BLaER1 treated with 17β-estradiol and CSF1 and Interleukin-3, amounts not matched to agents 10 nM and 100 nM (cell line): Measurements from ENCODE around the gene PRDX5.

Experiments used
- H3K27ac ChIP-seq, 11 experiments: shearing (Covaris generic); formaldehyde crosslinking; 2 replicates each; pipeline ENCODE4 v1.8.1; 2022
- H3K27me3 ChIP-seq, 11 experiments: shearing (Covaris generic); formaldehyde crosslinking; 2 replicates each; pipeline ENCODE4 v1.8.1; 2022
- H3K36me3 ChIP-seq, 11 experiments: shearing (Covaris generic); formaldehyde crosslinking; 2 replicates each; pipeline ENCODE4 v1.8.1; 2022
- H3K4me1 ChIP-seq, 10 experiments: shearing (Covaris generic); formaldehyde crosslinking; 2 replicates each; pipeline ENCODE4 v1.8.1; 2022
- H3K4me2 ChIP-seq, 11 experiments: shearing (Covaris generic); formaldehyde crosslinking; 2 replicates each; pipeline ENCODE4 v1.8.1; 2022
- H3K4me3 ChIP-seq, 10 experiments: shearing (Covaris generic); formaldehyde crosslinking; 2 replicates each; pipeline ENCODE4 v1.8.1; 2022
- H3K9ac ChIP-seq, 11 experiments: shearing (Covaris generic); formaldehyde crosslinking; 2 replicates each; pipeline ENCODE4 v1.8.1; 2022
- H3K9me3 ChIP-seq, 11 experiments: shearing (Covaris generic); formaldehyde crosslinking; replicated peaks in 1 of 11; 2 replicates each; pipeline ENCODE4 v1.8.1; 2022
- H4K20me1 ChIP-seq, 11 experiments: shearing (Covaris generic); formaldehyde crosslinking; 2 replicates each; pipeline ENCODE4 v1.8.1; 2022
- Cebpa-rat ChIP-seq, 11 experiments: shearing (Covaris generic); IDR thresholded peaks; 2 replicates each; pipeline ENCODE4 v1.8.1; 2022

PRDX5 gene

GRCh38 chr11:64292460-64293254 is 25.3 kb upstream of the PRDX5 start:
- no peaks in the 10 kb centered on the region for H3K9me3 ChIP-seq
- H3K4me1 ChIP-seq = peaks cover 9 to 17% (median 13%) of the 10 kb centered on the region in 10 experiments
- no peak for TF ChIP-seq Cebpa-rat (IDR thresholded peaks at IDR 0.05)
- H3K9ac ChIP-seq = peak overlapping the region in 10 of 11 experiments; percentile 18 to 59 (median 32); a peak in 13 of 22 replicates
- H3K36me3 ChIP-seq = no peaks in the 10 kb centered on the region
- H3K27me3 ChIP-seq = peaks cover 86 to 91% (median 86%) of the 10 kb centered on the region in 11 experiments
- H3K4me2 ChIP-seq = peak overlapping the region; percentile 61 to 95 (median 80)
- H3K4me3 ChIP-seq = peak overlapping the region; percentile 0 to 66 (median 48); a peak in 18 of 20 replicates
- peaks cover 0 to 72% (median 48%) of the 10 kb centered on the region in 11 experiments; a peak in 17 of 22 replicates for H4K20me1 ChIP-seq
- H3K27ac ChIP-seq = no peak overlapping the region

GRCh38 chr11:64294774-64295173 is 23.1 kb upstream of the PRDX5 start:
- H3K27ac ChIP-seq = no peak overlapping the region
- H3K9me3 ChIP-seq = no peaks in the 10 kb centered on the region
- no peaks in the 10 kb centered on the region for H3K36me3 ChIP-seq
- H3K4me2 ChIP-seq = no peak overlapping the region
- TF ChIP-seq Cebpa-rat (IDR thresholded peaks at IDR 0.05) = no peak
- H4K20me1 ChIP-seq = peaks cover 0 to 82% (median 63%) of the 10 kb centered on the region in 11 experiments; a peak in 18 of 22 replicates
- no peak overlapping the region for H3K4me3 ChIP-seq
- H3K9ac ChIP-seq = no peak overlapping the region
- H3K4me1 ChIP-seq = peaks cover 18 to 25% (median 21%) of the 10 kb centered on the region in 10 experiments
- H3K27me3 ChIP-seq = peaks cover 100% of the 10 kb centered on the region in 11 experiments

GRCh38 chr11:64295760-64296159 is 22.2 kb upstream of the PRDX5 start:
- Histone ChIP-seq H3K27me3 (peaks cover 100% of the 10 kb centered on the region in 11 experiments), H3K27ac (no peak overlapping the region), H3K4me1 (peaks cover 28 to 35% (median 31%) of the 10 kb centered on the region in 10 experiments), H4K20me1 (peaks cover 0 to 83% (median 63%) of the 10 kb centered on the region in 11 experiments; a peak in 18 of 22 replicates), H3K4me2 (no peak overlapping the region), H3K9ac (no peak overlapping the region), H3K36me3 (no peaks in the 10 kb centered on the region), H3K9me3 (no peaks in the 10 kb centered on the region), H3K4me3 (no peak overlapping the region)
- no peak for TF ChIP-seq Cebpa-rat (IDR thresholded peaks at IDR 0.05)

GRCh38 chr11:64296236-64296635 is 21.7 kb upstream of the PRDX5 start:
- Histone ChIP-seq H3K27ac (no peak overlapping the region), H3K4me2 (no peak overlapping the region), H3K9me3 (no peaks in the 10 kb centered on the region), H3K4me1 (peaks cover 30 to 40% (median 34%) of the 10 kb centered on the region in 10 experiments), H3K4me3 (no peak overlapping the region), H4K20me1 (peaks cover 0 to 80% (median 59%) of the 10 kb centered on the region in 11 experiments; a peak in 18 of 22 replicates), H3K36me3 (no peaks in the 10 kb centered on the region), H3K27me3 (peaks cover 100% of the 10 kb centered on the region in 11 experiments), H3K9ac (no peak overlapping the region)
- no peak for TF ChIP-seq Cebpa-rat (IDR thresholded peaks at IDR 0.05)

GRCh38 chr11:64296830-64297698 is 20.9 kb upstream of the PRDX5 start:
- Histone ChIP-seq H3K9me3 (no peaks in the 10 kb centered on the region), H3K27me3 (peaks cover 100% of the 10 kb centered on the region in 11 experiments), H3K4me1 (peaks cover 25 to 37% (median 30%) of the 10 kb centered on the region in 10 experiments), H3K4me3 (no peak overlapping the region), H3K9ac (no peak overlapping the region), H3K27ac (no peak overlapping the region), H3K36me3 (no peaks in the 10 kb centered on the region), H3K4me2 (no peak overlapping the region), H4K20me1 (peaks cover 0 to 71% (median 51%) of the 10 kb centered on the region in 11 experiments; a peak in 18 of 22 replicates)
- TF ChIP-seq Cebpa-rat (IDR thresholded peaks at IDR 0.05) = no peak

GRCh38 chr11:64297699-64298358 is 20.1 kb upstream of the PRDX5 start:
- TF ChIP-seq Cebpa-rat (IDR thresholded peaks at IDR 0.05) = no peak
- Histone ChIP-seq H4K20me1 (peaks cover 0 to 64% (median 43%) of the 10 kb centered on the region in 11 experiments; a peak in 18 of 22 replicates), H3K4me1 (peaks cover 19 to 30% (median 24%) of the 10 kb centered on the region in 10 experiments), H3K4me3 (no peak overlapping the region), H3K9ac (no peak overlapping the region), H3K9me3 (no peaks in the 10 kb centered on the region), H3K27ac (no peak overlapping the region), H3K4me2 (no peak overlapping the region), H3K36me3 (no peaks in the 10 kb centered on the region), H3K27me3 (peaks cover 93 to 100% (median 95%) of the 10 kb centered on the region in 11 experiments)

- H3K4me1 ChIP-seq = peaks cover 27 to 43% (median 32%) of the 10 kb centered on the region in 10 experiments
- no peak overlapping the region for H3K27ac ChIP-seq
- peak overlapping the region; percentile 36 to 62 (median 49); a peak in 18 of 20 replicates for H3K4me3 ChIP-seq
- peaks cover 79 to 86% (median 81%) of the 10 kb centered on the region in 11 experiments for H3K27me3 ChIP-seq
- H3K9ac ChIP-seq = peak overlapping the region in 10 of 11 experiments; percentile 8 to 49 (median 24); a peak in 11 of 22 replicates
- no peaks in the 10 kb centered on the region for H3K9me3 ChIP-seq
- H3K4me2 ChIP-seq = peak overlapping the region; percentile 83 to 93 (median 89)
- TF ChIP-seq Cebpa-rat (IDR thresholded peaks at IDR 0.05) = no peak
- H3K36me3 ChIP-seq = no peaks in the 10 kb centered on the region
- peaks cover 0 to 52% (median 32%) of the 10 kb centered on the region in 11 experiments; a peak in 18 of 22 replicates for H4K20me1 ChIP-seq
These were observed 18.7 kb upstream of the PRDX5 start for GRCh38 chr11:64298966-64299846.
